ENCODE measurements around the gene GGT1. TPM values are rescaled to one million over a fixed set of nuclear protein-coding genes. Genes with fewer than 3 reads are reported as not detected.
"Not testable (repeated sequence)": the region's sequence is repeated elsewhere in the genome, so short reads cannot be mapped to it uniquely, and the experiment has no call there.

The GGT1 gene
- total RNA-seq, 1 experiment from 2014 or later = 2.2 TPM

- H3K27me3 ChIP-seq (ENCODE audit: low read length); H3K4me3 ChIP-seq (ENCODE audit: low read length); H2AFZ ChIP-seq (ENCODE audit: low read length); H3K4me2 ChIP-seq (ENCODE audit: low read length); H3K9me3 ChIP-seq (ENCODE audit: low read length); POLR2A ChIA-PET (ENCODE audit: unreplicated experiment); H3K9me2 ChIP-seq (replicated peaks; ENCODE audit: low read length); BruUV-seq (replicated peaks); H3K79me2 ChIP-seq (ENCODE audit: low read length); H3K4me1 ChIP-seq (ENCODE audit: insufficient read depth, low read length); H3K27ac ChIP-seq (ENCODE audit: low read length); H4K20me1 ChIP-seq (ENCODE audit: low read length); DNase-seq; H3K36me3 ChIP-seq (ENCODE audit: low read depth, low read length); ATAC-seq; H3K9ac ChIP-seq (ENCODE audit: low read length); intact Hi-C loops (cut with micrococcal nuclease); H3F3A ChIP-seq (ENCODE audit: low read length, unreplicated experiment); CTCF ChIA-PET: not testable (repeated sequence)
Observed at GRCh38 chr22:24608327-24608726, 5.3 kb downstream of the GGT1 start.

DNA sequence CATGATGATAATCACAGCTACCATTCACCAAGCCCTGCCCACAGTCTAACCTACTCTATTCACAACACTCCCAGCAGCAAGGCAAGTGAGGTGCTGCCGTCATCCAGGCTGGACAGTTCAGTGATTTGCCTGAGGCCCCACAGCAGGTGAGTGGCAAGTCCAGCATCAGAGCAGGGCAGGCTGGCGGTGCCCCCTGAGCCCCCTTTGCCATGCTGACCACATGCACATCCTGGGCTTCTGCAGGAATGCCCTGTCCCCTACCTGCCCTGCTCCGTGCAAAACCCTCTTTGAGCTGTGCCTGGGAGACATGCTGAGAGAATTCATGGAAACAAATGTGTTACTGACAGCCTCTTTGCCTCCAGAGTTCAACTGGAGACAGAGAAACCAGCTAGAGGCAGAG, 6.9 kb downstream of the GGT1 start:
- H3K9ac ChIP-seq (ENCODE audit: low read length); H3K27ac ChIP-seq (ENCODE audit: low read length); BruUV-seq (replicated peaks); H3K79me2 ChIP-seq (ENCODE audit: low read length); intact Hi-C loops (cut with micrococcal nuclease); H3F3A ChIP-seq (ENCODE audit: low read length, unreplicated experiment); H3K27me3 ChIP-seq (ENCODE audit: low read length); H2AFZ ChIP-seq (ENCODE audit: low read length); CTCF ChIA-PET; POLR2A ChIA-PET (ENCODE audit: unreplicated experiment); H3K4me3 ChIP-seq (ENCODE audit: low read length); H4K20me1 ChIP-seq (ENCODE audit: low read length); ATAC-seq; H3K9me3 ChIP-seq (ENCODE audit: low read length); H3K4me2 ChIP-seq (ENCODE audit: low read length); DNase-seq; H3K9me2 ChIP-seq (replicated peaks; ENCODE audit: low read length); H3K4me1 ChIP-seq (ENCODE audit: insufficient read depth, low read length); H3K36me3 ChIP-seq (ENCODE audit: low read depth, low read length): not testable (repeated sequence)

DNA sequence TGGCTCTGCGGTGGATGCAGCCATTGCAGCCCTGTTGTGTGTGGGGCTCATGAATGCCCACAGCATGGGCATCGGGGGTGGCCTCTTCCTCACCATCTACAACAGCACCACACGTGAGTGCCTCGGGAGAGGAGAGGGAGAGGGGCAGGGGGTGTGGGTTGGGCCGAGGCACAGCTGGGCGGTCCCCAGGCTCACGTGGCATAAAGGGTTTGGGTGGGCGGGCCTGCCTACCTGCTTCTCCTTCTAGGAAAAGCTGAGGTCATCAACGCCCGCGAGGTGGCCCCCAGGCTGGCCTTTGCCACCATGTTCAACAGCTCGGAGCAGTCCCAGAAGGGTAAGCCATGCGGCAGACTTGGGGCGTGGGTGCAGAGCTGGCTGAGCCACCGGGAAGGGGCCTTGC, 11.8 kb downstream of the GGT1 start:
- POLR2A ChIA-PET (ENCODE audit: unreplicated experiment) = not testable (repeated sequence)

DNA sequence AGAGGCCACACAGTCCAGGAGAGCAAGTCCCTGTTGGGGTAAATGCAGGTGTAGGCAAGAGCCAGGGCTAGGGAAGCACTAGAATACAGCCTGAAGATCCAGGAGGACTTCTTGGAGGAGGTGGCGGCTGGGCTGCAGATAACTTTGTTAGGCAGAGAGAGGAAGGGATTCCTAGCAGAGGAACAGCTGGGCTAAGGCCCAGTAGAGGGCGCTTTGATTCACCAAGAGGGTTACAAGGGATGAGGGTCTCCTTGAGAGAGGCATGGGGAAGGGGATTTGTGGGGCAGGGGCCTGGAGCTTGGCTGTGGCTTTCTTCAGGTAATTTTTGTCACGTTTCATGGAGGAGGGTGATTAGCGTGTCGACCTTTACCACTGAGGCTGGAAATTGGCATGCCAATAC, 18.3 kb downstream of the GGT1 start:
- intact Hi-C loops (cut with micrococcal nuclease); H3K4me1 ChIP-seq (ENCODE audit: insufficient read depth, low read length); H3K27ac ChIP-seq (ENCODE audit: low read length); POLR2A ChIA-PET (ENCODE audit: unreplicated experiment); ATAC-seq; DNase-seq; H3K4me2 ChIP-seq (ENCODE audit: low read length); BruUV-seq (replicated peaks); H2AFZ ChIP-seq (ENCODE audit: low read length); H3K9ac ChIP-seq (ENCODE audit: low read length); H4K20me1 ChIP-seq (ENCODE audit: low read length); CTCF ChIA-PET; H3K4me3 ChIP-seq (ENCODE audit: low read length); H3K36me3 ChIP-seq (ENCODE audit: low read depth, low read length); H3K79me2 ChIP-seq (ENCODE audit: low read length); H3F3A ChIP-seq (ENCODE audit: low read length, unreplicated experiment); H3K9me2 ChIP-seq (replicated peaks; ENCODE audit: low read length); H3K27me3 ChIP-seq (ENCODE audit: low read length); H3K9me3 ChIP-seq (ENCODE audit: low read length): not testable (repeated sequence)

More for the DNA sequence above, 11.8 kb downstream of the GGT1 start:
- CTCF ChIA-PET; H3K9me2 ChIP-seq (replicated peaks; ENCODE audit: low read length); H3K36me3 ChIP-seq (ENCODE audit: low read depth, low read length); H3K9me3 ChIP-seq (ENCODE audit: low read length); BruUV-seq (replicated peaks); H3K27ac ChIP-seq (ENCODE audit: low read length); H2AFZ ChIP-seq (ENCODE audit: low read length); H3K4me3 ChIP-seq (ENCODE audit: low read length); H3K79me2 ChIP-seq (ENCODE audit: low read length); ATAC-seq; H3K27me3 ChIP-seq (ENCODE audit: low read length); H3K9ac ChIP-seq (ENCODE audit: low read length); DNase-seq; H4K20me1 ChIP-seq (ENCODE audit: low read length); H3F3A ChIP-seq (ENCODE audit: low read length, unreplicated experiment); H3K4me1 ChIP-seq (ENCODE audit: insufficient read depth, low read length); H3K4me2 ChIP-seq (ENCODE audit: low read length); intact Hi-C loops (cut with micrococcal nuclease): not testable (repeated sequence)

DNA sequence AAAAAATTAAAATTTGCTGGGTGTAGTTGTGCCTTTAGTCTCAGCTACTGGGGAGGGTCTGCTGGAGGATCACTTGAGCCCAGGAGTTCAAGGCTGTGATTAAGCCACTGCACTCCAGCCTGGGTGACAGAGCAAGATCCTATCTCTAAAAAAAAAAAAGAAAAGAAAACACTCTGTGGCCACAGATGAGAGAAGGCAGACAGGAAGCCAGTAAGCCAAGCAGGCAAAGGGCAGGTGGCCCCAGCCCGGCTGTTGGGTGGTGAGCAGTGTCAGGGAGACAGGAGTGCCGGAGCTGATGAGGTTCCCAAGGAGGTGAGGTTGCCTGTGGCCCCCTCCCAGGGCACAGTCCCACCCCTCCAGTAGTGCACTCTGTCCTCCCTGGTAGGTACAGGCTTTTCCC, 19.6 kb downstream of the GGT1 start:
- H3F3A ChIP-seq (ENCODE audit: low read length, unreplicated experiment); H3K9me2 ChIP-seq (replicated peaks; ENCODE audit: low read length); DNase-seq; H4K20me1 ChIP-seq (ENCODE audit: low read length); H3K4me3 ChIP-seq (ENCODE audit: low read length); CTCF ChIA-PET; POLR2A ChIA-PET (ENCODE audit: unreplicated experiment); H3K79me2 ChIP-seq (ENCODE audit: low read length); BruUV-seq (replicated peaks); H3K27me3 ChIP-seq (ENCODE audit: low read length); H3K9ac ChIP-seq (ENCODE audit: low read length); H3K4me2 ChIP-seq (ENCODE audit: low read length); H3K27ac ChIP-seq (ENCODE audit: low read length); H2AFZ ChIP-seq (ENCODE audit: low read length); ATAC-seq; H3K4me1 ChIP-seq (ENCODE audit: insufficient read depth, low read length); H3K36me3 ChIP-seq (ENCODE audit: low read depth, low read length); intact Hi-C loops (cut with micrococcal nuclease); H3K9me3 ChIP-seq (ENCODE audit: low read length): not testable (repeated sequence)

- POLR2A ChIA-PET (ENCODE audit: unreplicated experiment); CTCF ChIA-PET; H3K79me2 ChIP-seq (ENCODE audit: low read length); BruUV-seq (replicated peaks); DNase-seq; H3F3A ChIP-seq (ENCODE audit: low read length, unreplicated experiment); H3K27ac ChIP-seq (ENCODE audit: low read length); ATAC-seq; H3K9ac ChIP-seq (ENCODE audit: low read length); intact Hi-C loops (cut with micrococcal nuclease); H3K4me1 ChIP-seq (ENCODE audit: insufficient read depth, low read length); H3K27me3 ChIP-seq (ENCODE audit: low read length); H4K20me1 ChIP-seq (ENCODE audit: low read length); H3K9me2 ChIP-seq (replicated peaks; ENCODE audit: low read length); H2AFZ ChIP-seq (ENCODE audit: low read length); H3K36me3 ChIP-seq (ENCODE audit: low read depth, low read length); H3K9me3 ChIP-seq (ENCODE audit: low read length); H3K4me3 ChIP-seq (ENCODE audit: low read length); H3K4me2 ChIP-seq (ENCODE audit: low read length): not testable (repeated sequence)
Observed at GRCh38 chr22:24627911-24628310, 24.9 kb downstream of the GGT1 start.

GRCh38 chr22:24629069-24629468, 26.1 kb downstream of the GGT1 start:
- BruUV-seq (replicated peaks); CTCF ChIA-PET; H3K27ac ChIP-seq (ENCODE audit: low read length); H3K9me3 ChIP-seq (ENCODE audit: low read length); H3K4me3 ChIP-seq (ENCODE audit: low read length); POLR2A ChIA-PET (ENCODE audit: unreplicated experiment); H4K20me1 ChIP-seq (ENCODE audit: low read length); H3K4me1 ChIP-seq (ENCODE audit: insufficient read depth, low read length); H3K9me2 ChIP-seq (replicated peaks; ENCODE audit: low read length); intact Hi-C loops (cut with micrococcal nuclease); H3K4me2 ChIP-seq (ENCODE audit: low read length); H2AFZ ChIP-seq (ENCODE audit: low read length); H3K27me3 ChIP-seq (ENCODE audit: low read length); H3F3A ChIP-seq (ENCODE audit: low read length, unreplicated experiment); H3K36me3 ChIP-seq (ENCODE audit: low read depth, low read length); ATAC-seq; DNase-seq; H3K79me2 ChIP-seq (ENCODE audit: low read length); H3K9ac ChIP-seq (ENCODE audit: low read length): not testable (repeated sequence)
